Coronary artery (tissue), 2 donors: ENCODE measurements around the gene CRCP.
A peak's percentile ranks its signal among the peaks of the same experiment; 100 is the strongest.
"Not testable (repeated sequence)": the region's sequence is repeated elsewhere in the genome, so short reads cannot be mapped to it uniquely, and the experiment has no call there.

Experiments used
- DNase-seq: peaks from one replicate; pipeline ENCODE4 v3.0.0-alpha.2; 2017; ENCODE audit warnings: low spot score
- H3K27ac ChIP-seq, 2 donors: fragments of 200-600 bp; sonication (generic); one replicate each; pipeline ENCODE4 v1.5.1; 2016 to 2019
- H3K4me3 ChIP-seq: fragments of 200-600 bp; sonication (generic); 2 replicates; pipeline ENCODE4 v1.5.1; 2016; ENCODE audit warnings: mild to moderate bottlenecking, moderate library complexity
- CTCF ChIP-seq: fragments of 200-600 bp; sonication (generic); IDR thresholded peaks from one replicate; pipeline ENCODE4 v1.5.1; 2019; ENCODE audit warnings: antibody characterized with exemption

CRCP gene

GRCh38 chr7:66150471-66150870, 35.8 kb downstream of the CRCP start:
- peak overlapping the region in 1 of 2 donors; percentile 64 for H3K27ac ChIP-seq
- no peak overlapping the region for H3K4me3 ChIP-seq
- TF ChIP-seq CTCF = no peak
- DNase-seq = no peak

DNA sequence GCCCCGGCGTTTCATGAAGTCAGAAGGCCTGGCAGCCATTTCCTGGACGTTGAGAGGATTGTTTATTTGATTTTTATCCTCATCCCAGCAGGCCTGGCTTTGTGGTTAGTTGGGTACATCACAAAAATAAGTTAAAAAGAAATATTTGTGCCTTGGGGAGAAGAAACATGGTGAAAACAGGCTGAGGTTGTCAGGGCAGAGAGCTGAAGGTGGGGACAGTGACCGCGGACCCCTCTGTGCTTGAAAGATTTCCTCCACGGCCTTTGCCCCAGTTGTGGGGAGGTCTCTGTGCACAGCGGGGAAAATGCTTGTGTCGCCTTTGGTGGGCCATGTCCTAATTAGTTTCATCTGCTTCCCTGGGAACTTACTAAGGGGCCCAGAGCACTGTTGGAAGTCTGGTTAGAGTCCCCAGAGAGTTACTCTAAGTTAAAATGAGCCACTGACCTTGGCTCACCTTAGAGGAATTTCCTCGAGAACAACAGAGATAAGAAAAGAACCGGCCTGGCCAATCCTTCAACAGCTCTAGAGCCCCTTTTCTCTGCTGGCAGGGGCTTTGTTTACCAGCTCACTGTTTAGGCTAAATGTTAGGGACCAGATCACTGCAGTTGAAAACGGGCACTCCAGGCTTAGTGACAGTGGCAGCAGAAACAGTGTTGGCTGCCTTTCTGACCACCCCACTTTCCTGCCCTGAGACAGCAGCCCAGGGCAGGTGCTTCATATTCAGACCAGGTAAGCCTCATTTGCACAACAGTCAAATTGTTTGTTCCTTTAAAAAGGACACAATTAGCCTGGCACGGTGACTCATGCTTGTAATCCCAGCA, 37.9 kb downstream of the CRCP start:
- Histone ChIP-seq H3K4me3 (no peak overlapping the region), H3K27ac (peak overlapping the region in 1 of 2 donors; percentile 43)
- no peak for TF ChIP-seq CTCF
- no peak for DNase-seq

GRCh38 chr7:66153691-66154090, 39.0 kb downstream of the CRCP start:
- TF ChIP-seq CTCF = no peak
- Histone ChIP-seq H3K4me3 (no peak overlapping the region), H3K27ac (no peak overlapping the region)
- no peak for DNase-seq

GRCh38 chr7:66156035-66156434, 41.4 kb downstream of the CRCP start:
- H3K27ac ChIP-seq, H3K4me3 ChIP-seq, DNase-seq: not testable (repeated sequence)

- DNase-seq = no peak
- H3K4me3 ChIP-seq = no peak overlapping the region
- no peak overlapping the region for H3K27ac ChIP-seq
- no peak for TF ChIP-seq CTCF
Observed at GRCh38 chr7:66157060-66157459, 42.4 kb downstream of the CRCP start.

DNA sequence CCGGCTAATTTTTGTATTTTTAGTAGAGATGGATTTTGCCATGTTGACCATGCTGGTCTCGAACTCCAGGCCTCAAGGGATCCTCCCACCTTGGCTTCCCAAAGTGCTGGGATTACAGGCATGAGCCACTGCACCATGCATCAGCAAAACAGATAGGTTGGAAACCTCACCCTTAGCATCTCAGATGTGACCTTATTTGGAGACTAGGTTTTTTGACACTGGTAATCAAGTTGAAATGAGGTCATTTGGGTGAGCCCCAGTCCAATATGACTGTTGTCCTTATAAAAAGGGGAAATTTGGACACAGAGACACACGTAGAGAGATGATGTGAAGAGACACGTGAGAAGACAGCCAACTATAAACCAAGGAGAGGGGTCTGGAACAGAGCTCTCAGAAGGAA, 48.0 kb downstream of the CRCP start:
- TF ChIP-seq CTCF = no peak
- DNase-seq = no peak
- H3K4me3 ChIP-seq = no peak overlapping the region
- no peak overlapping the region for H3K27ac ChIP-seq

DNA sequence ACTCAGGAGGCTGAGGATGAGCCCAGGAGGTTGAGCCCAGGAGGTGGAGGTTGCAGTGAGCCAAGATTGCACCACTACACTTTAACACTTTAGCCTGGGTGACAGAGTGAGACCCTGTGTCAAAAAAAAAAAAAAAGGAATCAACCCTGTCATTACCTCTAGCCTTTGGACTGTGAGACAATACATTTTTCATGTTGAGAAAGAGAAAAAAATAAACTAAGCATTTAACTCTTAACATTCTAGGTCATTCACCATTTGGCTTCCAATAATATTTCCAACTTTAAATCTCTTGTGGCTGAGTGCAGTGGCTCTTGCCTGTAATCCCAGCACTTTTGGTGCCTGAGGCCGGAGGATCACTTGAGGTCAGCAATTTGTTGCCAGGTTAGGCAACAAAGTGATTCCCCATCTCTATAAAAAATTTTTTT, 48.6 kb downstream of the CRCP start:
- Histone ChIP-seq H3K27ac (no peak overlapping the region), H3K4me3 (no peak overlapping the region)
- DNase-seq = no peak
- no peak for TF ChIP-seq CTCF
